GM12865 (cell line): ENCODE measurements around the gene TTC34.
A peak's percentile ranks its signal among the peaks of the same experiment; 100 is the strongest.

Experiments
- DNase-seq: peaks from one replicate; pipeline ENCODE4 v3.0.0; 2010; ENCODE audit warnings: low read depth
- H3K4me3 ChIP-seq: 2 replicates; pipeline ENCODE4 v1.5.1; 2011; ENCODE audit warnings: mild to moderate bottlenecking, low read depth, low read length, control low read depth
- TF ChIP-seq, protein P1 (sequence below): IDR thresholded peaks from 2 replicates; pipeline ENCODE4 v1.5.1; 2011; ENCODE audit warnings: low read length, control low read depth, low read depth, inconsistent platforms; ENCODE audit not compliant: insufficient read depth; ENCODE audit errors: missing control alignments

Gene TTC34

DNA sequence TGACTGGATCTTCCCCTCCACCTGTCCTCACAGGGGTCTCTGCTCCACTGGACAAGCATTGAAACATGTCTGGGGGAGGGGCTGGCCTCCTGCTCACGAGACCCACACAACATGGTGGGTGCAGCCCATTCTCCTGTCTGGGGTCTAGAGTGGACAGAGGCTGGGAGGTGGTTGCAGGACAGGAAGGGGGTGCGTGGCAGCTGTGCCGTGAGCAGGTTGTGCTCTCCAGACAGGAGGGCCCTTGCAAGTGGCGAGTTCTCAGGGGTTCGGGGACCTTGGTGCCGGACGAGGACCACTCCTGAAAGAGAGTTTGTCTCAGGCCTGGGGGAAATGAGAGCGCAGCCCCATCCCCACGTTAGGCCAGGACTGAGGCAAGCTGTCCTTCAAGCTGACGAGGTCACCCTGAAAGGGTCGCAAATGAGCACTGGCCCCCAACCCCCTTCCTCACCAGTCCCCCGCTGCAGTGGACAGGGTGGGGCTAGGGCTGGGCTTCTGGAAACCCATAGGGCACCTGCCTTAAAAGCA is 21.2 kb upstream of the TTC34 start:
- DNase-seq, result no peak
- no peak overlapping the region for H3K4me3 ChIP-seq
- TF ChIP-seq, protein P1, sequence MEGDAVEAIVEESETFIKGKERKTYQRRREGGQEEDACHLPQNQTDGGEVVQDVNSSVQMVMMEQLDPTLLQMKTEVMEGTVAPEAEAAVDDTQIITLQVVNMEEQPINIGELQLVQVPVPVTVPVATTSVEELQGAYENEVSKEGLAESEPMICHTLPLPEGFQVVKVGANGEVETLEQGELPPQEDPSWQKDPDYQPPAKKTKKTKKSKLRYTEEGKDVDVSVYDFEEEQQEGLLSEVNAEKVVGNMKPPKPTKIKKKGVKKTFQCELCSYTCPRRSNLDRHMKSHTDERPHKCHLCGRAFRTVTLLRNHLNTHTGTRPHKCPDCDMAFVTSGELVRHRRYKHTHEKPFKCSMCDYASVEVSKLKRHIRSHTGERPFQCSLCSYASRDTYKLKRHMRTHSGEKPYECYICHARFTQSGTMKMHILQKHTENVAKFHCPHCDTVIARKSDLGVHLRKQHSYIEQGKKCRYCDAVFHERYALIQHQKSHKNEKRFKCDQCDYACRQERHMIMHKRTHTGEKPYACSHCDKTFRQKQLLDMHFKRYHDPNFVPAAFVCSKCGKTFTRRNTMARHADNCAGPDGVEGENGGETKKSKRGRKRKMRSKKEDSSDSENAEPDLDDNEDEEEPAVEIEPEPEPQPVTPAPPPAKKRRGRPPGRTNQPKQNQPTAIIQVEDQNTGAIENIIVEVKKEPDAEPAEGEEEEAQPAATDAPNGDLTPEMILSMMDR, result no peak

DNA sequence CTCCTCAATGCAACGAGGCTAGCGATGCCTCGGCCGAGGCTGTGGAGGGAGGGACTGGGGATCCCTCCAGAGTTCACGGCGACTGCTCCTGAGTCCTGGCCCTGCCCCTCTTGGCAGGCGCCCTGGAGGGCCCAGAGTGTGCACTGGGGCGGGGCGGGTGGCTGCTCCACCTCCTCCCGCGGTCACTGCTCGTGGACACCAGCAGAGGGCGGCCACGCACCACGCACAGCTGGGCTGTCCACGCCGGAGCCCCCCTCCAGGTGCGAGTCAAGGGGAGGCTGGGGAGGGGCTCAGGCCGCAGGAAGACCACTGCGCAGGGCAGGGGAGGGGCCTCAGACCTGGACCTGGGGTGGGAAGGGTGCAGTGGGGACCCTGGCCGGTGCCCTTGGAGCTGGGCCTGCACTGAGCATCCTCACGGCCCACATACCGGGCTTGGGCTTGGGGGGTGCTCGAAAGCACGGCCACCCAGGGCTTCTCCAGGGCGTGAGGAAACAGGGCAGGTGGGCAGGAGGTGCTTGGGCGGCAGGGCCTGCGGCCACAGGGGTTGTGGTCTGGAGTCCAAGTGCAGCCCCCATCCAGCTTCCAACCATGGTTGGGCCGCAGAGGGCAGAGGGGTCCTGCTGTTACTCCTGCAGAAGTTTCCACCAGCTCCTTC is 20.6 kb upstream of the TTC34 start:
- DNase-seq, result peak; percentile 5
- no peak overlapping the region for H3K4me3 ChIP-seq
- TF ChIP-seq, protein P1, result peak; percentile 48

DNA sequence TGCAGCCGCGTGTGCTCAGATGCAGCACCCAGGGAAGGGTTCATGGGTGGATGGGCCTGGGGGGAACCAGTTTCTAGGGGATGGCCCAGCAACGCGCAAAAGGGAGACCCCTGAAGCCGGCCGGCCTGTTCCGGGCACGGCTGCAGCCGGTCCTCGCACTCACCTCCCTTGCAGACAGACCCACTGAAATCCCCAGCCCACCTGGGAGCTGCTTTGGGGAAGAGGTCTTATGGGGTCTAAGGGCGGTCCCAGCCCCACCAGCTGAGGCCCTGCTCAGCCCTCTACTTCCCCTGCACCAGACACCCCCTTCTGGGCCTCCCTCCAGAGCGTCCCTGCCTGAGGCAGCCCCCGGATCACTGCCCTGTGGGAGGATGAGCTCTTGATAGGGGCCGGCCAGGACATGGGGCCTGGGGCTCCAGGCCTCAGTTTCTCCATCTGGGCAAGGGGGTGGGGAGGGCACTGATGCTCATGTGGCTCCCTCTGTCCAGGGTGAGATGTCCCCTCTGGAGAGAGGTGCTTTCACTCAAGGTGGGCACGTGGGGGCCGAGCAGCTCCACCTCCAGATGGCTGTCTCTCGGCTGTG is 20.0 kb upstream of the TTC34 start:
- DNase-seq, result no peak
- no peak overlapping the region for H3K4me3 ChIP-seq
- TF ChIP-seq, protein P1, result no peak

DNA sequence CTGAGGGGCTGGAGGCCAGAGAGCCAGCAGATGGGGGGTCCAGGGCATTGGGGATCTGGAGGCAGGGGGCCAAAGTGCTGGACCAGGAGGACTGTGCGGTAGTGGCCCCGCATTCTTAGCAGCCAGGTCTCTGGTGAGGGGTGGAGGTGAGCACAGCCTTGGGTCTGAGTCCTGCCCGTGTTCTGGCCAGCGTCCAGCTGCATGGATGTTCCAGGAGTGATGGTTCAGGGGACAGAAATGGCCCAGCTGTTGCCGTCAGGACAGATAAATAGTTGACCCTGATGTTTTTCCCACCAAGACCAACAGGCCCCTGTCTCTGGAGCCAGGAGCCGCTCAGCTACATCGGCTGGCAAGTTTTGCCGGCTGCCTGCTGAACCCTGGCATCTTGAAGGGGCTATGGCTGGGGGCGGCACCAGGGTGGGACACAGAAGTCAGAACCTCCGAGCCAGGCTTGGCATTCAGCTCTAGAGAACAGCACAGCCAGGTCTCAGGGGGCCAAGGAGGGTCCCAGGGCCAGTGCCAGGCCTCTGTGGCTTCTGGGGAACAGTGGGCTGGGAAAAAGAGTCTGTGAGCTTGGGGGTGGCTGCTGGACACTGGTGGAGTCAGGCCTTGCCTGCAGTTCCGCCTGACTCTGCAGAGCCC is 19.4 kb upstream of the TTC34 start:
- TF ChIP-seq, protein P1, result no peak
- no peak for DNase-seq
- H3K4me3 ChIP-seq, result no peak overlapping the region

DNA sequence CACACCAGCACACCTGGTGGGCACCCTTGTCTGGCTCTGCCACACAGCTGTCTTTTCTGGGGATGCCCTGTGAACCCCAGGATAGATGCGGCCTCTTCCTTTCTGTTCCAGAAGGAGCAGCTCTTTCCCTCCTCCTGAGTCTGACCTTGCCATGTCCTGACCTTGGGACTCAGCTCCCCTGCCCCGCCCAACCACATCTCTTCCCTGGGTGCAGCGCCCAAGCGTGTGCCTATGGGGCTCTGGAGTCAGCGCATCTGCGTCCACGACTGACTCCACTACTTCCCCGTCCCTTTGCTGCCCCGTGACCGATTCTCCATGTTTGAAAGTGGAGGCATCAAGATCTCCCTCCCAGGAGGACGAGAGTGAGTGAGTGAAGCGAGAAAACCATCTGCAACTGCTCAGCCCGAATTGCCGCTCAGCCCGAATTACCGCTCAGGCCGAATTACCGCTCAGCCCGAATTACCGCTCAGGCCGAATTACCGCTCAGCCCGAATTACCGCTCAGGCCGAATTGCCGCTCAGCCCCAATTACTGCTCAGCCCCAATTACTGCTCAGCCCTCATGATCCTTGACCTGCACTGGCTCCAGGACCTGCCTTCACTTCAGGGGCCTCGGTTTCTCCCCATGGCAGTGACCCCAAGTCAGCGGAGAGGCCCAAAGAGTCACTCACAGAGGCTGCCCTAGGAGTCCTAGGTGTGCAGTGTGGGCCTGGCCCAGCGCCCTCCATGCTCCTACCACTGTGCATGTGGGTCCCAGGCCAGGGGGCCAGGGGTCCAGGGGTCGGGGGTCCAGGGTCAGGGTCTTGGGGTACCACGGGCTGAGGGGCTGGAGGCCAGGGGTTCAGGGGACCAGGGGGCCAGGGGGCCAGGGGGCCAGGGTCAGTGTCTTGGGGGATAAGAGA is 18.6 kb upstream of the TTC34 start:
- TF ChIP-seq, protein P1, result no peak
- H3K4me3 ChIP-seq, result no peak overlapping the region
- no peak for DNase-seq

DNA sequence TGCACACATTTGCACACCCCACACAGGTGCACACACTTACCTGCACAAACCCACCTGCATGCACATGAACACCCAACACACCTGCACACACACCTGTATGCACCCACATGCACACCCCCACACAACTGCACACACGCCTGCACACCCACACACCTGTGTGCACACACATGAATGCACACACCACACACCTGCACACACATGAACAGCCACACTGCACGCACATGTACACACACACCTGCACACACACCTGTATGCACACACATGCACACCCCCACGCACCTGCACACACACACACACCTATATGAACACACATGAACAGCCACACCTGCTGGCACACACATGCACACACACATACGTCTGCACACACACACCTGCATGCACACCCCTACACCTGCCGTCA is 17.9 kb upstream of the TTC34 start:
- no peak for DNase-seq
- no peak overlapping the region for H3K4me3 ChIP-seq
- TF ChIP-seq, protein P1, result no peak
